Measurements from ENCODE around the gene GLIS2.

Gene GLIS2

GRCh38 chr16:4318451-4318910 is 2.6 kb downstream of the GLIS2 start:
- POLR2A ChIA-PET, result no interaction called here
- CTCF ChIA-PET, result interaction anchor here (1.0 to 17.8 kb wide), 4 partner anchors 9 to 85 kb away, joined by 3 to 201 read pairs (median 8); no protein-coding TSS in a partner anchor
- no peak for DNase-seq (ENCODE audit: extremely low spot score)
- TF ChIP-seq CTCF (IDR thresholded peaks at IDR 0.05; ENCODE audit: control extremely low read depth, extremely low read depth, low read depth, missing control alignments), result no peak

GRCh38 chr16:4318967-4319366 is 3.1 kb downstream of the GLIS2 start:
- DNase-seq (ENCODE audit: extremely low spot score), result no peak
- ChIA-PET CTCF (interaction anchor here (1.0 to 17.8 kb wide), 5 partner anchors 9 to 84 kb away, joined by 3 to 201 read pairs (median 4); no protein-coding TSS in a partner anchor), POLR2A (no interaction called here)

DNA sequence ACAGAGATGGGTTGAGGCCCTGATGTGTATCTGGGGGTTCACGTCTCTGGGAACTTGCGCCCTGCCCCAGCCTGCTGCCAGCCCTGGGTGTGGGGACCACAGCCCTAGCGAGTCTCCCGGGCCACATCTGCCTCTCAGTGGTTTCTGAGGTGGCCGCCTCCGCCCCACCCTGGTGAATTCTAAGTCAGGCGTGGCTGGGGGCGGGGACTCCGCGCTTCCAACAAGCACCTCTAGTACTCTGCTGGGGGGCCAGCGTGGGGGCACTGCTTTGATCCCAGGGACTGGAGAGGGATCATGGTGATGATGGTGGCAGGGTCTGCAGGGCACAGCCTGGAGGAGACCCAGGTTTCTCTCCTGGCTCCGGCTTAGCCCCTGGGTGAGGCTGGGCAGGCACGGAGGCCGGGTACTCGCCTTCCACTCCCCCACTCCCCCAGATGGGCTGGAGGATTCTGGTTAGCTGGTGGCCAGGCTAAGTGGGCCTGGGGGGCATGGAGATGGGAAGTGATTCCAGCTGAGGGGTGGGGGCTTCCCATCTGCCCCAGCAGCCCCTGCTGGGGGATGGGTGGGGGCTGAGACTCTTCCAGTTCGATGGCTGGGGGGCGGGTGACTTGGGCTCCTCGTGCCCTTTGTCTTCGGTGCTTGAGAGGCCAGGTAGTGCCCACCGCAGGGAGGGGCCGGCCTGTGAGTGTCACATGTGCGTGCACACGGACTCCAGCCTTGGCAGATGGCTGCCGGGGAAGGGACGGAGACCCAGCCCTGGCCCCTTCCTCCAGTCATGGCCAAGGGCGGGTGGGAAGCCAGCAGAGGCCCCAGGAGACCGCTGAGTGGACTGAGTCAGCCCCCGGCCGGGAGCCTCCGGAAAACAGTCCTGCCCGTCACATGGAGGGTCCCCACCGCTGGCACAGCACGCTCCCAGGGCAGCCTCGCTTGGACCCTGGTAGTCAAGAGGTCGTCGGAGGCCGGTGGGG is 3.9 kb downstream of the GLIS2 start:
- TF ChIP-seq CTCF (IDR thresholded peaks at IDR 0.05; ENCODE audit: control extremely low read depth, extremely low read depth, low read depth, missing control alignments), result no peak
- ChIA-PET CTCF (interaction anchor here (1.0 to 17.8 kb wide), 4 partner anchors 8 to 31 kb away, joined by 3 to 201 read pairs (median 7); no protein-coding TSS in a partner anchor), POLR2A (no interaction called here)
- peak; percentile 73 for DNase-seq (ENCODE audit: extremely low spot score)

More at GRCh38 chr16:4318967-4319366, 3.1 kb downstream of the GLIS2 start:
- TF ChIP-seq CTCF (IDR thresholded peaks at IDR 0.05; ENCODE audit: control extremely low read depth, extremely low read depth, low read depth, missing control alignments), result no peak

DNA sequence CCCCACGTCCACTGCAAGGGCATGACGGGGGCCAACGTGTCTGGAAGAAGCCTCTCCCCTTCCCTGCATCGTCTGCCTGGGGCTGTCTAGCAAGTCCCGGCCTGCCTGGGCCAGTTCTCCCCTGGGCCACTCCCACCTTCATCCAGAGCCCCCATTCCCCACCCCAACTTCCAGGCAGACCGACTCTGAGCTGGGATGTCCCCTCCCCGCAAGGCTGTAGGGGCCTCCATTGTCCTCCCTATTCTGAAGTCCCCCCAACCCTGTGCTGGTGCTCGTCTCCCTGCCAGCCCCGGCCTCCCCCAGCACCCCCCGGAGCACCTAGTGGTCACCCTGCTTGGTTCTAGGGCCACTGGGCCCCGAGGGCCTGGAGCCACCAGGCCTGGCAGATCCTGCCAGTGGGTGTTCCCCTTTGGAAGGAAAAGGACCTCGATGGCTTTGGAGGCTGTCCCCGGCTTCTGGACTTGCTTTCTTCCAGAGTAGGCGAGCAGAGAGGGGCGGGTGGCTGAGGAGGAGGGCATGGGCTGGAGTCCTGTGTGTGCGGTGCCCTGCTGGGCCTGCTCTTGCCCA is 4.8 kb downstream of the GLIS2 start:
- no peak for DNase-seq (ENCODE audit: extremely low spot score)
- CTCF ChIA-PET, result interaction anchor here (1.0 to 17.8 kb wide), 3 partner anchors 12 to 32 kb away, joined by 3 to 201 read pairs (median 4); no protein-coding TSS in a partner anchor
- TF ChIP-seq CTCF (IDR thresholded peaks at IDR 0.05; ENCODE audit: control extremely low read depth, extremely low read depth, low read depth, missing control alignments), result no peak
- POLR2A ChIA-PET, result no interaction called here

GRCh38 chr16:4321286-4322120 is 5.6 kb downstream of the GLIS2 start:
- no peak for TF ChIP-seq CTCF (IDR thresholded peaks at IDR 0.05; ENCODE audit: control extremely low read depth, extremely low read depth, low read depth, missing control alignments)
- no peak for DNase-seq (ENCODE audit: extremely low spot score)
- ChIA-PET CTCF (interaction anchor here (1.0 to 17.8 kb wide), 2 partner anchors 12 to 33 kb away, joined by 4 to 201 read pairs; no protein-coding TSS in a partner anchor), POLR2A (no interaction called here)
